GM12865 (cell line): Measurements from ENCODE around the gene JARID2.

Experiments used
- DNase-seq: peaks from one replicate; pipeline ENCODE4 v3.0.0; 2010; ENCODE audit warnings: low read depth
- H3K4me3 ChIP-seq: 2 replicates; pipeline ENCODE4 v1.5.1; 2011; ENCODE audit warnings: mild to moderate bottlenecking, low read depth, low read length, control low read depth
- CTCF ChIP-seq: IDR thresholded peaks from 2 replicates; pipeline ENCODE4 v1.5.1; 2011; ENCODE audit warnings: low read length, control low read depth, low read depth, inconsistent platforms; ENCODE audit not compliant: insufficient read depth; ENCODE audit errors: missing control alignments

The JARID2 gene

GRCh38 chr6:15364401-15365037 lies 118.7 kb downstream of the JARID2 start:
- DNase-seq = no peak
- no peak for TF ChIP-seq CTCF
- H3K4me3 ChIP-seq = no peak overlapping the region

GRCh38 chr6:15365273-15365687 lies 119.4 kb downstream of the JARID2 start:
- no peak overlapping the region for H3K4me3 ChIP-seq
- no peak for DNase-seq
- TF ChIP-seq CTCF = no peak

GRCh38 chr6:15366003-15366535 lies 120.2 kb downstream of the JARID2 start:
- TF ChIP-seq CTCF = no peak
- no peak for DNase-seq
- no peak overlapping the region for H3K4me3 ChIP-seq

- DNase-seq = no peak
- TF ChIP-seq CTCF = no peak
- H3K4me3 ChIP-seq = no peak overlapping the region
These were observed 121.0 kb downstream of the JARID2 start for GRCh38 chr6:15366879-15367278.

- H3K4me3 ChIP-seq = no peak overlapping the region
- no peak for DNase-seq
- TF ChIP-seq CTCF = no peak
These were observed 122.3 kb downstream of the JARID2 start for GRCh38 chr6:15368186-15368585.

GRCh38 chr6:15368873-15369272 lies 123.0 kb downstream of the JARID2 start:
- no peak overlapping the region for H3K4me3 ChIP-seq
- DNase-seq = no peak
- no peak for TF ChIP-seq CTCF

GRCh38 chr6:15369838-15370237 lies 124.0 kb downstream of the JARID2 start:
- no peak for DNase-seq
- no peak for TF ChIP-seq CTCF
- H3K4me3 ChIP-seq = no peak overlapping the region
